ENCODE measurements around the gene SCAPER.

GRCh38 chr15:76381366-76381765 lies 523.8 kb downstream of the SCAPER start:
- TF ChIP-seq POLR2AphosphoS5 (IDR thresholded peaks at IDR 0.05; ENCODE audit: low read depth, low read length) (no peak), TAF1 (IDR thresholded peaks at IDR 0.05; ENCODE audit: borderline replicate concordance, insufficient read depth, low read length) (no peak)
- TF ChIP-seq, protein P1, sequence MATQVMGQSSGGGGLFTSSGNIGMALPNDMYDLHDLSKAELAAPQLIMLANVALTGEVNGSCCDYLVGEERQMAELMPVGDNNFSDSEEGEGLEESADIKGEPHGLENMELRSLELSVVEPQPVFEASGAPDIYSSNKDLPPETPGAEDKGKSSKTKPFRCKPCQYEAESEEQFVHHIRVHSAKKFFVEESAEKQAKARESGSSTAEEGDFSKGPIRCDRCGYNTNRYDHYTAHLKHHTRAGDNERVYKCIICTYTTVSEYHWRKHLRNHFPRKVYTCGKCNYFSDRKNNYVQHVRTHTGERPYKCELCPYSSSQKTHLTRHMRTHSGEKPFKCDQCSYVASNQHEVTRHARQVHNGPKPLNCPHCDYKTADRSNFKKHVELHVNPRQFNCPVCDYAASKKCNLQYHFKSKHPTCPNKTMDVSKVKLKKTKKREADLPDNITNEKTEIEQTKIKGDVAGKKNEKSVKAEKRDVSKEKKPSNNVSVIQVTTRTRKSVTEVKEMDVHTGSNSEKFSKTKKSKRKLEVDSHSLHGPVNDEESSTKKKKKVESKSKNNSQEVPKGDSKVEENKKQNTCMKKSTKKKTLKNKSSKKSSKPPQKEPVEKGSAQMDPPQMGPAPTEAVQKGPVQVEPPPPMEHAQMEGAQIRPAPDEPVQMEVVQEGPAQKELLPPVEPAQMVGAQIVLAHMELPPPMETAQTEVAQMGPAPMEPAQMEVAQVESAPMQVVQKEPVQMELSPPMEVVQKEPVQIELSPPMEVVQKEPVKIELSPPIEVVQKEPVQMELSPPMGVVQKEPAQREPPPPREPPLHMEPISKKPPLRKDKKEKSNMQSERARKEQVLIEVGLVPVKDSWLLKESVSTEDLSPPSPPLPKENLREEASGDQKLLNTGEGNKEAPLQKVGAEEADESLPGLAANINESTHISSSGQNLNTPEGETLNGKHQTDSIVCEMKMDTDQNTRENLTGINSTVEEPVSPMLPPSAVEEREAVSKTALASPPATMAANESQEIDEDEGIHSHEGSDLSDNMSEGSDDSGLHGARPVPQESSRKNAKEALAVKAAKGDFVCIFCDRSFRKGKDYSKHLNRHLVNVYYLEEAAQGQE (IDR thresholded peaks at IDR 0.05; ENCODE audit: insufficient read depth in 1 of 2, low read depth in 2 of 2, low read length in 2 of 2) = no peak

Measured in PFSK-1 (cell line).